Vagina (tissue), 2 donors: ENCODE measurements around the gene DGCR2.

ENCODE experiments used
- CTCF ChIP-seq, 3 experiments: fragments of 450-650 bp in 2 of 3; fragments of 200-600 bp in 1 of 3; sonication (generic) in 1 of 3; IDR thresholded peaks; one replicate each; pipeline ENCODE4 v1.5.1; 2017 to 2019; ENCODE audit warnings: antibody characterized with exemption in 3 of 3, mild to moderate bottlenecking in 2 of 3, moderate library complexity in 2 of 3
- POLR2A ChIP-seq, 2 donors: fragments of 450-650 bp; IDR thresholded peaks; one replicate each; pipeline ENCODE4 v1.6.1; 2017; ENCODE audit warnings: antibody characterized with exemption in 2 of 2, mild to moderate bottlenecking in 2 of 2, moderate library complexity in 2 of 2

- TF ChIP-seq CTCF (IDR thresholded peaks at IDR 0.05) = no peak
- TF ChIP-seq POLR2A (IDR thresholded peaks at IDR 0.05) = no peak
Measured at GRCh38 chr22:19056951-19057401, 65.2 kb downstream of the DGCR2 start.
